ENCODE data around the gene PROZ.
"Not testable (repeated sequence)": the region's sequence is repeated elsewhere in the genome, so short reads cannot be mapped to it uniquely, and the experiment has no call there.

DNA sequence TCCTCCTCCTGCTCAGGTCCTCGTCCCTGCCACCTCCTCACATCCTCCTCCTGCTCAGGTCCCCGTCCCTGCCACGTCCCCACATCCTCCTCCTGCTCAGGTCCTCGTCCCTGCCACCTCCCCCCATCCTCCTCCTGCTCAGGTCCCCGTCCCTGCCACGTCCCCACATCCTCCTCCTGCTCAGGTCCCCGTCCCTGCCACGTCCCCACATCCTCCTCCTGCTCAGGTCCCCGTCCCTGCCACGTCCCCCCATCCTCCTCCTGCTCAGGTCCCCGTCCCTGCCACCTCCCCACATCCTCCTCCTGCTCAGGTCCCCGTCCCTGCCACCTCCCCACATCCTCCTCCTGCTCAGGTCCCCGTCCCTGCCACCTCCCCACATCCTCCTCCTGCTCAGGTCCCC is 3.5 kb downstream of the PROZ start:
- TF ChIP-seq CTCF, POLR2A, EP300 (IDR thresholded peaks at IDR 0.05): not testable (repeated sequence)
